ENCODE measurements around the gene CDK10. TPM values are rescaled to one million over a fixed set of nuclear protein-coding genes. Genes with fewer than 3 reads are reported as not detected.

The CDK10 gene
- total RNA-seq, 2 experiments from 2014 or later = 76.0 to 77.1 TPM

DNA sequence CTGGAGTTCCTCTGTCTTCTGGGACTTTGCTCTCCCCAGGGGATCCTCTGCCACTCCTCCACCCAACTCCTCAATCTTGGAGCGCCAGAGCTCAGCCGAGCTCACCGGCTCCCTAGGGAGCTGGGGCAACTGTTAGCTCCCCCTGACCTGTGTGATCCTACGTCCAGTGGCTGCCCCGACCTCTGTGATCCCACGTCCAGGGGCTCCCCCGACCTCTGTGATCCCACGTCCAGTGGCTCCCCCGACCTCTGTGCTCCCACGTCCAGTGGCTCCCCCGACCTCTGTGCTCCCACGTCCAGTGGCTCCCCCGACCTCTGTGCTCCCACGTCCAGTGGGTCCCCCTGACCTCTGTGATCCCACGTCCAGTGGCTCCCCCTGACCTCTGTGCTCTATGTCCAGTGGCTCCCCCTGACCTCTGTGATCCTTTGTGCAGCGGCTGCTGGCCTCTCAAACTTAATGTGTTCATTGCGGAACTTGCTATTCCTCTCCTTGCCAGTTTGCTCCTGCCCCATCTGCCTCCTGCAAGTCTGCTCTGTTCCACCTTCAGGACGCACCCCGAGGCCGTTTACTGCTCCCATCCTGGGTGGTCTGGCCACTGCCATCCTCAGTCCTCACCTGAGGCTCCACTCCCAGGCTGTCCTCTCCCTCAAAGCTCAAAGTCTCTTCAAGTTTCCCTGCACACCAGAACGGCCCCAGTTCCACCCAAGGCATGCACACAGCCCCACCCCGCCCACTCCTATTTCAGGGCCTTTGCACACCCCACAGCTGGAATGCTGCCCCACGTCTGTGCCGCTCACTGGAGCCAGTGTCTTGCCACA lies 31.4 kb downstream of the CDK10 start:
- DNase-seq (no peak), ATAC-seq (no peak)
- Mint-ChIP-seq H3K4me1 (ENCODE audit: low read depth) (peaks cover 30% of the 10 kb centered on the region), H3K27me3 (ENCODE audit: low read depth) (no peaks in the 10 kb centered on the region), H3K4me3 (no peak overlapping the region), H3K27ac (no peak overlapping the region), H3K36me3 (ENCODE audit: low read depth) (peaks cover 31% of the 10 kb centered on the region), H3K9me3 (ENCODE audit: insufficient read depth) (no peaks in the 10 kb centered on the region)
- POLR2A ChIA-PET = no interaction called here
- CTCF ChIA-PET = interaction anchor here (1.0 kb wide), 1 partner anchor 12 kb away, joined by 3 read pairs; no protein-coding TSS in a partner anchor

DNA sequence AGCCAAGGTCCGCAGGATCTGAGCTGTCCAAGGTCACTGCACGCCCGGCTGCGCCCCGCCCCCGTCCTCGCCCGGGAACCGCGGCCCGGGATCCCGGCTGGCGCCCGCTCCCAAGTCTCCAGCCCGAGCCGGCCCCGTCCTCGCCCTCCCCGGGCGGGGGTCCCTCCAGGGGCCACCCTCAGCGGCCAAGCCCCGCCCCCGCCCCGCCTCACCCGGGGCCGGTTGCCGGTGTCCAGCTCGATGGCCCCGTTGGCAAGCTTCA lies 34.0 kb downstream of the CDK10 start:
- Mint-ChIP-seq H3K36me3 (ENCODE audit: low read depth) (peaks cover 39% of the 10 kb centered on the region), H3K27me3 (ENCODE audit: low read depth) (no peaks in the 10 kb centered on the region), H3K27ac (peak overlapping the region; percentile 82), H3K4me1 (ENCODE audit: low read depth) (peaks cover 40% of the 10 kb centered on the region), H3K9me3 (ENCODE audit: insufficient read depth) (no peaks in the 10 kb centered on the region), H3K4me3 (peak overlapping the region; percentile 66)
- no peak for ATAC-seq
- CTCF ChIA-PET = interaction anchor here (1.0 kb wide), 1 partner anchor 15 kb away, joined by 5 read pairs; no protein-coding TSS in a partner anchor
- POLR2A ChIA-PET = no interaction called here
- DNase-seq = no peak

DNA sequence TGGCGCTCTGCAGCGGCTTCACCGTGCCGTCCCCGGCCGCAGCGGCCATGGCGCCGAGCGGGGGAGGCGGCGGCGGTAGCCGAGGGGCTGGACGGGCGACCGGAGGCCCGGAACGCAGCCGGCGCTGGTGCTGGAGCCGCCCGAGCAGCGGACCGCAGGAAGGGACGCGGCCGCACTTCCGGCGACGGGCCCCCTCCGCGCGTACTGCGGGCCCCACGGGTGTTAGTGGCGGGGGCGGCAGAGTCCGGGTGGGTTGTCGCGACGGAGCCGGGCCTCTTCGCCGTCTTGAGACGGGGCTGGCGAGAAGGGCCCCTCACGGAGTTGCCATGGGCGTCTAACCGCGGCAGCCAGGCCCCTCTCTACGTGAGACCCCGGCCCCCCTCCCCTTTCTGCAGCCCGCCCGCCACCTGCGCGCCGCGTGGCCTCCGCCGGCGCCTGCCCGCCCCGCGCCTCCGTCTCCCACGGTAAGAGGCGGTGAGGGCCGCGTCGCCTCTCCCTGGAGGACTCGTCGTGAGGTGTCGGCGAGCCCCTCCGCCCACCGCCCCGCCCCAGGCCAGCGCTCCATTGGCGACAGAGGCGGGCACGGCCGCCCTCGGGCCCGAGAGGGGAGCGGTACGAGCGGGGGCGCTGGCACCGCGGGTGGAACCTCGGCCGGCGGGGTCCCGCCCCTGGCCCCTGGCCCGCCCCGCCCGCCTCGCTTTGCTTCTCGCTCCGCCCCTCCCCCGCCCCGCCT lies 34.5 kb downstream of the CDK10 start, which contains the start of the genes VPS9D1 and ZNF276:
VPS9D1 (minus strand) TSS at position 86 of the 733 bp plus-strand sequence; CDS start at position 49, 37 bp downstream.
ZNF276 (plus strand) TSS at position 725 of the 733 bp plus-strand sequence. CDS start 104 bp downstream, outside the sequence.
- Mint-ChIP-seq H3K27ac (peak within 1 kb of the TSS; percentile 98), H3K4me3 (peak within 1 kb of the TSS; percentile 93), H3K36me3 (ENCODE audit: low read depth) (peaks cover 39% of the 10 kb centered on the region), H3K4me1 (ENCODE audit: low read depth) (peaks cover 40% of the 10 kb centered on the region), H3K27me3 (ENCODE audit: low read depth) (no peaks in the 10 kb centered on the region), H3K9me3 (ENCODE audit: insufficient read depth) (no peaks in the 10 kb centered on the region)
- ChIA-PET POLR2A (no interaction called here), CTCF (interaction anchor here (1.0 kb wide), 1 partner anchor 15 kb away, joined by 5 read pairs; no protein-coding TSS in a partner anchor)
- peak; percentile 43 for ATAC-seq
- DNase-seq = peak; percentile 88

DNA sequence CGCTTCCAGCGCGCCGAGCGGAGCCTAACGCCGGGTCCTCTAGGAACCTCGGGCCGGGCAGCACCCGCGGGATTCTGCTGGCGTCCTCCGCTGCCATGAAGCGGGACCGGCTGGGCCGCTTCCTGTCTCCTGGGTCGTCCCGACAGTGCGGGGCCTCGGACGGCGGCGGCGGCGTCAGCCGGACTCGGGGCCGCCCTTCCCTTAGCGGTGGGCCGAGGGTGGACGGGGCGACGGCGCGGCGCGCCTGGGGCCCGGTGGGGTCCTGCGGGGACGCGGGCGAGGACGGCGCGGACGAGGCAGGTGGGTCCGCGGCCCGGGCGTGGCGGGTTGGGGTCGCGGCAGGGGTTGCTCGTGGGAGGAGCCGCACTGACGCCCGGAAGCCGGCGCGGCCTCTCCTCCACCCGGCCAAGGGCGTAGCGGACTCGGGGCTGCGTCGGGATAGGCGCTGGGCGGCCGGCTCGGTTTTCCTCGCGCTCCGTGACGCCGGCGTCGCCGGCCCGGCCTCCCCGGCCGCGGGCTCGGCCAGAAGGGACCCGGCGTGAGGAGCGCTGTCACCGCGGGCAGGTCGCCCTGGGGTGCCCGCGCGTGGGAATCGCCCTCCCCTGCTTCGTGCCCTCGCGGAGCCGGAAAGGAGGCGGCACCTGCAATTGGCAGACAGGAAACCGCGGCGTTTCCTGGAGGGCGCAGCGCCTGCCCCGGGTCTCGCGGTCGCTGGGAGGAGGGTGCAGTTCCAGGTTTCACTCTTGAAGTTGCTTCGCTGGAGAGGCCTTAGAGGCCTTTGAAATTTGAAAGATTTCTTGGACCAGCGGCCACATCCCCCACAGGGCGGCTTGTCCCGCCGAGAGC lies 35.3 kb downstream of the CDK10 start:
- H3K4me1 Mint-ChIP-seq (ENCODE audit: low read depth) = peaks cover 40% of the 10 kb centered on the region
- peak overlapping the region; percentile 98 for H3K27ac Mint-ChIP-seq
- peak; percentile 91 for DNase-seq
- peak; percentile 40 for ATAC-seq
- H3K36me3 Mint-ChIP-seq (ENCODE audit: low read depth) = peaks cover 36% of the 10 kb centered on the region
- H3K9me3 Mint-ChIP-seq (ENCODE audit: insufficient read depth) = no peaks in the 10 kb centered on the region
- peak overlapping the region; percentile 93 for H3K4me3 Mint-ChIP-seq
- no peaks in the 10 kb centered on the region for H3K27me3 Mint-ChIP-seq (ENCODE audit: low read depth)
- ChIA-PET POLR2A (interaction anchor here (0.9 to 3.8 kb wide), 2 partner anchors 16 to 21 kb away, joined by 3 to 42 read pairs; no protein-coding TSS in a partner anchor), CTCF (interaction anchor here (4.1 kb wide), 1 partner anchor 21 kb away, joined by 35 read pairs; the partner anchor contains the start of gene SPATA2L)

DNA sequence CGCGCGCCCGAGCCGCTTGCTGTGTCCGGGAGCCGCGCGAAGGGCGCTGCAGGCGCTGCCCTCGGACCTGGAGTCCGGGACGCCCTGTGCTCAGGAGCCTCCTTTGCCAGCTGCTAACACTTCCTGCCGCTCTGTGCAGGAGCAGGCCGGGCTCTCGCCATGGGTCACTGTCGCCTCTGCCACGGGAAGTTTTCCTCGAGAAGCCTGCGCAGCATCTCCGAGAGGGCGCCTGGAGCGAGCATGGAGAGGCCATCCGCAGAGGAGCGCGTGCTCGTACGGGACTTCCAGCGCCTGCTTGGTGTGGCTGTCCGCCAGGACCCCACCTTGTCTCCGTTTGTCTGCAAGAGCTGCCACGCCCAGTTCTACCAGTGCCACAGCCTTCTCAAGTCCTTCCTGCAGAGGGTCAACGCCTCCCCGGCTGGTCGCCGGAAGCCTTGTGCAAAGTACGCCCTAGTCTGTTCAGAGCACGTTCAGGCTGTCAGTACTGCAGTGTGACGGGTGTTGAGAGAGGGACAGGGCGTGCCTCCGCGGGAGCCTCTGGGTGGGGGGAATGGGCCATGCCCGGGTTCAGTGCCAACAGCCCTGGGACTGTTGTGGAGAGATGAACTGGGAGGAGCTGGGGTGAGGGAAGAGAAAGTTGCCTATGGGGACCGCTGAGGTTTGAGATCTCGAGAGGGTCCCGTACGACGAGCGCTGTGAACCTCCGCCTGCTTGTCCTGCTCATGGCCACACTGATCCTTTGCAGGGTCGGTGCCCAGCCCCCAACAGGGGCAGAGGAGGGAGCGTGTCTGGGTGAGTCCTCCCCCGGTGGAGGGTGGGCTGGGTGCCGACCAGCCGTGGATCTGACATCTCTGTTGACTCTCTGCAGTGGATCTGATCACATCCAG lies 36.1 kb downstream of the CDK10 start:
- Mint-ChIP-seq H3K4me1 (ENCODE audit: low read depth) (peaks cover 48% of the 10 kb centered on the region), H3K27ac (peak overlapping the region; percentile 98), H3K36me3 (ENCODE audit: low read depth) (peaks cover 38% of the 10 kb centered on the region), H3K4me3 (peak overlapping the region; percentile 93), H3K9me3 (ENCODE audit: insufficient read depth) (no peaks in the 10 kb centered on the region), H3K27me3 (ENCODE audit: low read depth) (no peaks in the 10 kb centered on the region)
- POLR2A ChIA-PET = interaction anchor here (0.9 to 3.8 kb wide), 7 partner anchors 9 to 151 kb away, joined by 3 to 42 read pairs (median 7); partner anchors contain the start of genes CHMP1A, SPATA33 and TCF25
- CTCF ChIA-PET = interaction anchor here (2.2 to 4.1 kb wide), 2 partner anchors 22 to 138 kb away, joined by 17 to 35 read pairs; partner anchors contain the start of gene SPATA2L
- DNase-seq (peak; percentile 92), ATAC-seq (peak; percentile 43)

DNA sequence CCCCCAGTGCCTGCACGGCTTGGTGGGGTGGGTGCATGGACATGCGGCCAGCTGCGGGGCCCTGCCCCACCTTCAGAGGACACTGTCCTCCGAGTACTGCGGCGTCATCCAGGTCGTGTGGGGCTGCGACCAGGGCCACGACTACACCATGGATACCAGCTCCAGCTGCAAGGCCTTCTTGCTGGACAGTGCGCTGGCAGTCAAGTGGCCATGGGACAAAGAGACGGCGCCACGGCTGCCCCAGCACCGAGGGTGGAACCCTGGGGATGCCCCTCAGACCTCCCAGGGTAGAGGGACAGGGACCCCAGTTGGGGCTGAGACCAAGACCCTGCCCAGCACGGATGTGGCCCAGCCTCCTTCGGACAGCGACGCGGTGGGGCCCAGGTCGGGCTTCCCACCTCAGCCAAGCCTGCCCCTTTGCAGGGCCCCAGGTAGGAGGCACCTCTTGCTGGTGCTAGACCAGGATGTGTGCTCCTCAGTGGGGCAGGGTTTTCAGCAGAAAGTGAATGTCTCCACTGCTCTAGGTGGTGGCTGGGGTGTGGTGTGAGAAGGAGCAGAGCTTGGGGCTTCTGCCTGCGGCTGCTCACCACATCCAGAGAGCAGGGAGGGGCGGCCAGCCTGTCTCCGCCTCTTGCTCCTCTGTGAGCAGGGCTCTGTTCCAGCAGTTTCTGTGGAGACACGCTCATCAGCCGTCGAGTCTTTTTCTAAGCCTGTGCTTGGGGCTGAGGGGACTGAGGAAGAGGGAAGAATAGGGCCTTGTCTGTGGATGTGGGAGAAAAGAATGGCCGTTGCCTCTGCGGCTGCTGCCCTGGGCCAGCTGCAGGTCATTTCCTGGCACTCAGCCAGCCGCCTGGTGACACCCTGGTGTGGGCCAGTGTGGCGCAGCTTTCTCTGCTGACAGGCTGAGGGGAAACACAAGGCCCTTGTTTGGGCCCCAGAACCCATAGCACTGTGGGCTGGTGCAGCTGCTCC lies 37.1 kb downstream of the CDK10 start:
- Mint-ChIP-seq H3K27me3 (ENCODE audit: low read depth) (no peaks in the 10 kb centered on the region), H3K4me3 (peak overlapping the region; percentile 93), H3K36me3 (ENCODE audit: low read depth) (peaks cover 37% of the 10 kb centered on the region), H3K9me3 (ENCODE audit: insufficient read depth) (no peaks in the 10 kb centered on the region), H3K4me1 (ENCODE audit: low read depth) (peaks cover 45% of the 10 kb centered on the region), H3K27ac (peak overlapping the region; percentile 98)
- CTCF ChIA-PET = interaction anchor here (0.7 to 4.1 kb wide), 11 partner anchors 9 to 137 kb away, joined by 3 to 35 read pairs (median 3); partner anchors contain the start of gene SPATA2L
- POLR2A ChIA-PET = interaction anchor here (0.6 to 3.8 kb wide), 14 partner anchors 8 to 150 kb away, joined by 3 to 42 read pairs (median 6); partner anchors contain the start of genes CHMP1A, SPATA33 and TCF25
- peak; percentile 57 for ATAC-seq
- DNase-seq = peak; percentile 96

DNA sequence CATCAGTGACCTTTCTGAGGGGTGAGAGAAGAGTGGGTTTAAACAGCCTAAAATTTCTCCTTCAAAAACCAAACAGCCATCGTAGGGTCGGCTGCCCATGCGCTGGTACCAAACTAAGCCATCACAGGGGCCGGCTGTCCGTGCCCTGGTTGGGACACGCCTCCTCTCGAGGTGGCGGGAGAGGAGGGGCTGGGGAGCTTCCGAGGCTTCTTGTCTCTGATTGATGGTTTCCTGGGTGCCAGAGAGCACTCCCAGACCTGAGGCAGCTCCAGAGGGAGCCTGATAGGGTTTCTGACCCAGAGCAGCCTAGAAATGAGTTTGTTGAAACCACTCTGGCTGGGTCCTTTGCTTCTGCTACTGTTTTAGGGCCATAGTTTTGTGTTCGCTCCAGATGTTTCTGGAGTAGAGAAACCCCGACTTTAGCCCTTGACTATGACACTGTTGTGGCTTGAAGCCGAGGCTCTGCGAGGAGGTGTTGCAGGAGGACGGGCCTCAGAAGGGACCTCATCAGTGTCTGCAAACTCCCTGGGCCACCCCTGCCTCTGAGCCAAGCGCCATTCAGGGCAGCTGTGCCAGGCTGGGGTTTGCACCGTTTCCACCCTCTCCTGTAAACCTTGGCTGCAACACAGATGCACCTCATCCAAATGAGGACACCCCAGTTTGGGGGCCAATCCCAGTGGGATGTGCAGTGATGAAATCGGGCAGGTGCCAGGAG lies 41.1 kb downstream of the CDK10 start:
- peaks cover 64% of the 10 kb centered on the region for H3K36me3 Mint-ChIP-seq (ENCODE audit: low read depth)
- H3K27ac Mint-ChIP-seq = peak overlapping the region; percentile 11
- peaks cover 40% of the 10 kb centered on the region for H3K4me1 Mint-ChIP-seq (ENCODE audit: low read depth)

DNA sequence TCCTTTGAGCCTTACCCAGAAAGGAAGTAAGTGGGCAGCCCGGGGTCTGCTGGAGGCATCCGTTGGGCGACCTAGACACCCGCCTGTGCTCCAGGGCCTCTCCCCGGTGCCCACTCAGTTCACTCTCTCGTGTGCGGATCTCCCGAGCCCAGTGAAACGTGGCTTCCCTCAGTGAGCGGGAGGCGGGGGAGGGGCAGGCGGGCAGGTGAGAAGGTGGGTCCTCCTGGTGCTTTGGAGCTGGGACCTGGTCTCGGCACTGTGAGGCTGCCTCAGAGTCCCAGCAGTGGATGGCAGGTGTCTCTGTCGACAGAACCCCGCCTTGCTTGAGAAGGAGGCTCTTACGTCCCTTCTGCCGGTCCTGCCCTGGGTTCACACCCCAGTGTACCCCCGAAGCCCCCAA lies 42.8 kb downstream of the CDK10 start:
- Mint-ChIP-seq H3K36me3 (ENCODE audit: low read depth) (peaks cover 64% of the 10 kb centered on the region), H3K4me3 (no peak overlapping the region)
- POLR2A ChIA-PET = interaction anchor here (2.6 kb wide), 1 partner anchor 9 kb away, joined by 6 read pairs; no protein-coding TSS in a partner anchor

More for the DNA sequence above, 41.1 kb downstream of the CDK10 start:
- no peaks in the 10 kb centered on the region for H3K27me3 Mint-ChIP-seq (ENCODE audit: low read depth)
- no peak overlapping the region for H3K4me3 Mint-ChIP-seq
- ATAC-seq (no peak), DNase-seq (no peak)
- POLR2A ChIA-PET = no interaction called here
- no peaks in the 10 kb centered on the region for H3K9me3 Mint-ChIP-seq (ENCODE audit: insufficient read depth)
- CTCF ChIA-PET = interaction anchor here (0.6 to 1.8 kb wide), 3 partner anchors 21 to 66 kb away, joined by 4 to 5 read pairs (median 4); no protein-coding TSS in a partner anchor

More for the DNA sequence above, 42.8 kb downstream of the CDK10 start:
- no peak overlapping the region for H3K27ac Mint-ChIP-seq
- ATAC-seq (no peak), DNase-seq (no peak)
- H3K27me3 Mint-ChIP-seq (ENCODE audit: low read depth) = no peaks in the 10 kb centered on the region
- CTCF ChIA-PET = interaction anchor here (1.5 to 1.6 kb wide), 2 partner anchors 23 to 62 kb away, joined by 3 to 4 read pairs; no protein-coding TSS in a partner anchor
- no peaks in the 10 kb centered on the region for H3K9me3 Mint-ChIP-seq (ENCODE audit: insufficient read depth)
- H3K4me1 Mint-ChIP-seq (ENCODE audit: low read depth) = peaks cover 34% of the 10 kb centered on the region

Measured in activated CD8-positive, alpha-beta T cell treated with anti-CD3 and anti-CD28 coated beads, Interleukin-2, amount 10 ng/mL, durations not matched to agents 7 days and 5 days (primary cell).